Body of pancreas (tissue), 4 donors: ENCODE measurements around the gene ESPNL. TPM values are rescaled to one million over a fixed set of nuclear protein-coding genes. Genes with fewer than 3 reads are reported as not detected.

ENCODE experiments used
- ATAC-seq: fragments of 150-250 bp; one replicate; pipeline ENCODE4 v1.9.1; 2016
- DNase-seq, 4 donors: peaks; one replicate each; pipeline ENCODE4 v3.0.0-alpha.2; 2019
- H3K27ac ChIP-seq, 4 donors: fragments of 200-600 bp; sonication (generic); 1 replicate in 3 of 4; 2 replicates in 1 of 4; pipeline versions ENCODE4 v1.5.1 to v1.6.1; 2016 to 2019; ENCODE audit warnings: mild to moderate bottlenecking in 1 of 4, mixed read lengths in 1 of 4, moderate library complexity in 1 of 4
- H3K27me3 ChIP-seq, 2 donors: fragments of 200-600 bp; sonication (generic); one replicate each; pipeline ENCODE4 v1.6.0; 2016; ENCODE audit warnings: mild to moderate bottlenecking in 1 of 2
- H3K36me3 ChIP-seq, 2 donors: fragments of 200-600 bp; sonication (generic); replicated peaks in 1 of 2; 2 replicates each; pipeline ENCODE4 v1.5.1; 2016; ENCODE audit warnings: low read depth in 2 of 2; ENCODE audit not compliant: insufficient read depth in 1 of 2
- H3K4me1 ChIP-seq: fragments of 200-600 bp; sonication (generic); one replicate; pipeline ENCODE4 v1.6.0; 2016
- H3K4me3 ChIP-seq, 2 donors: fragments of 200-600 bp; sonication (generic); 1 replicate in 1 of 2; 2 replicates in 1 of 2; pipeline ENCODE4 v1.5.1; 2016 to 2019
- H3K9me3 ChIP-seq, 3 donors: fragments of 200-600 bp; sonication (generic); 1 replicate in 2 of 3; 2 replicates in 1 of 3; pipeline ENCODE4 v1.5.1; 2016
- CTCF ChIP-seq, 7 experiments: fragments of 450-650 bp in 4 of 7; fragments of 200-600 bp in 3 of 7; sonication (generic) in 3 of 7; IDR thresholded peaks; one replicate each; pipeline ENCODE4 v1.5.1; 2016 to 2019; ENCODE audit warnings: antibody characterized with exemption in 7 of 7
- POLR2A ChIP-seq, 3 donors: fragments of 450-650 bp; IDR thresholded peaks; one replicate each; pipeline ENCODE4 v1.6.1; 2016; ENCODE audit warnings: antibody characterized with exemption in 3 of 3, mild to moderate bottlenecking in 2 of 3
- WGBS, 2 donors: methylation state at CpG; one replicate each; pipeline ENCODE4 v1.1.5; 2017; 5-methylcytosine and 5-hydroxymethylcytosine counted together
- intact Hi-C: fragments of 100-400 bp; cut with DNase I; formaldehyde crosslinking; loops from one replicate; pipeline ENCODE4 v1.15.1; 2023
- total RNA-seq, 2 donors: library from RNA; depleted of rRNA; stranded (reverse); fragments of >200 nt; gene quantifications; one replicate each; pipeline ENCODE4 v1.1.0, GENCODE V29; 2016

Gene ESPNL
- total RNA-seq, 2 donors from 2014 or later, result not detected

GRCh38 chr2:238158509-238159070 lies 58.5 kb downstream of the ESPNL start, which contains the start of gene ERFE:
Gene ERFE, plus strand, starts transcription at chr2:238158970. Its CDS starts 38 bp downstream, at chr2:238159008.
- intact Hi-C loops, result no loop called here
- Histone ChIP-seq H3K36me3 (no peaks in the 10 kb centered on the region), H3K9me3 (no peaks in the 10 kb centered on the region), H3K27me3 (peaks cover 0 to 7% of the 10 kb centered on the region in 2 donors), H3K27ac (no peak within 1 kb of the TSS), H3K4me3 (no peak within 1 kb of the TSS), H3K4me1 (peaks cover 17% of the 10 kb centered on the region)
- TF ChIP-seq CTCF (IDR thresholded peaks at IDR 0.05) (peak in 5 of 7 experiments; percentile 24 to 44 (median 29)), POLR2A (IDR thresholded peaks at IDR 0.05) (no peak)
- DNase-seq (peak in 2 of 4 donors; percentile 29 to 49), ATAC-seq (peak; percentile 53)
- WGBS, 2 donors, result 29 to 35% methylated on average over 14 to 23 of the region's 61 CpGs

- ATAC-seq (peak; percentile 21), DNase-seq (peak in 1 of 4 donors; percentile 15)
- H3K4me3 ChIP-seq, result no peak overlapping the region
- H3K27ac ChIP-seq, result no peak overlapping the region
- H3K9me3 ChIP-seq, result no peaks in the 10 kb centered on the region
- no peaks in the 10 kb centered on the region for H3K36me3 ChIP-seq
- TF ChIP-seq POLR2A (IDR thresholded peaks at IDR 0.05) (no peak), CTCF (IDR thresholded peaks at IDR 0.05) (no peak)
- WGBS, 2 donors, result 4 to 9% methylated on average over 15 to 51 of the region's 52 CpGs
- H3K4me1 ChIP-seq, result peaks cover 22% of the 10 kb centered on the region
- H3K27me3 ChIP-seq, result peaks cover 0 to 7% of the 10 kb centered on the region in 2 donors
- intact Hi-C loops, result no loop called here
Measured at GRCh38 chr2:238159071-238159539, 59.0 kb downstream of the ESPNL start.

- no peak overlapping the region for H3K27ac ChIP-seq
- H3K4me3 ChIP-seq, result no peak overlapping the region
- H3K4me1 ChIP-seq, result peaks cover 24% of the 10 kb centered on the region
- no peaks in the 10 kb centered on the region for H3K9me3 ChIP-seq
- ATAC-seq, result no peak
- no peaks in the 10 kb centered on the region for H3K36me3 ChIP-seq
- TF ChIP-seq POLR2A (IDR thresholded peaks at IDR 0.05), result no peak
- no peak for TF ChIP-seq CTCF (IDR thresholded peaks at IDR 0.05)
- peak in 1 of 4 donors; percentile 8 for DNase-seq
- H3K27me3 ChIP-seq, result peaks cover 0 to 10% of the 10 kb centered on the region in 2 donors
- 61 to 67% methylated on average over 6 to 9 of the region's 10 CpGs for WGBS, 2 donors
- intact Hi-C loops, result no loop called here
Measured at GRCh38 chr2:238159661-238160205, 59.6 kb downstream of the ESPNL start.

GRCh38 chr2:238160206-238161129 lies 60.3 kb downstream of the ESPNL start:
- 71 to 85% methylated on average over 18 to 21 of the region's 23 CpGs for WGBS, 2 donors
- Histone ChIP-seq H3K27me3 (peaks cover 0 to 10% of the 10 kb centered on the region in 2 donors), H3K9me3 (no peaks in the 10 kb centered on the region), H3K4me1 (peaks cover 24% of the 10 kb centered on the region), H3K36me3 (no peaks in the 10 kb centered on the region), H3K4me3 (no peak overlapping the region), H3K27ac (no peak overlapping the region)
- DNase-seq (peak in 1 of 4 donors; percentile 10), ATAC-seq (no peak)
- intact Hi-C loops, result no loop called here
- TF ChIP-seq POLR2A (IDR thresholded peaks at IDR 0.05) (no peak), CTCF (IDR thresholded peaks at IDR 0.05) (no peak)
